DND-41 (cell line): Measurements from ENCODE around the gene ATF4.
A peak's percentile ranks its signal among the peaks of the same experiment; 100 is the strongest.

Experiments
- ATAC-seq: fragments of 200-7000 bp; cut with Tn5 transposase; 3 replicates; pipeline ENCODE4 v1.9.1; 2021; ENCODE audit warnings: low read depth; ENCODE audit not compliant: insufficient read depth
- DNase-seq: peaks from one replicate; pipeline ENCODE4 v3.0.0-alpha.2; 2020
- H2AFZ ChIP-seq: 2 replicates; pipeline ENCODE4 v1.6.0; 2012; ENCODE audit warnings: low read depth, low read length
- H3K27ac ChIP-seq: 2 replicates; pipeline ENCODE4 v1.5.1; 2012; ENCODE audit warnings: low read length, inconsistent platforms
- H3K27me3 ChIP-seq: fragments of 200-600 bp; sonication (generic); 2 replicates; pipeline ENCODE4 v1.6.0; 2012; ENCODE audit warnings: low read length, mild to moderate bottlenecking, inconsistent platforms; ENCODE audit not compliant: insufficient read depth, poor library complexity
- H3K36me3 ChIP-seq: 2 replicates; pipeline ENCODE4 v1.5.1; 2012; ENCODE audit warnings: low read length, inconsistent platforms; ENCODE audit not compliant: insufficient read depth
- H3K4me1 ChIP-seq: 2 replicates; pipeline ENCODE4 v1.5.1; 2012; ENCODE audit warnings: mild to moderate bottlenecking, low read length; ENCODE audit not compliant: insufficient read depth
- H3K4me2 ChIP-seq: 2 replicates; pipeline ENCODE4 v1.6.0; 2012; ENCODE audit warnings: mild to moderate bottlenecking, moderate library complexity, low read length, inconsistent platforms; ENCODE audit not compliant: insufficient read depth
- H3K4me3 ChIP-seq, 2 experiments: fragments of 200-600 bp in 1 of 2; shearing (Covaris generic) in 1 of 2; 2 replicates each; pipeline ENCODE4 v1.5.1; 2012 to 2016; ENCODE audit warnings: inconsistent platforms in 2 of 2, low read length in 2 of 2, mild to moderate bottlenecking in 2 of 2, low read depth in 1 of 2, moderate library complexity in 1 of 2
- H3K79me2 ChIP-seq: 2 replicates; pipeline ENCODE4 v1.6.0; 2012; ENCODE audit warnings: low read length, inconsistent platforms; ENCODE audit not compliant: insufficient read depth
- H3K9ac ChIP-seq: 2 replicates; pipeline ENCODE4 v1.6.0; 2012; ENCODE audit warnings: low read depth, mild to moderate bottlenecking, inconsistent platforms, low read length, moderate library complexity
- H3K9me3 ChIP-seq: 2 replicates; pipeline ENCODE4 v1.5.1; 2012; ENCODE audit warnings: low read length, moderate library complexity, mild to moderate bottlenecking, inconsistent platforms; ENCODE audit not compliant: insufficient read depth, severe bottlenecking
- H4K20me1 ChIP-seq: 2 replicates; pipeline ENCODE4 v1.6.0; 2012; ENCODE audit warnings: low read length; ENCODE audit not compliant: insufficient read depth
- EZH2 ChIP-seq: IDR thresholded peaks from 3 replicates; pipeline ENCODE4 v1.6.1; 2012; ENCODE audit warnings: borderline replicate concordance, low read depth, mild to moderate bottlenecking, moderate library complexity, low read length, inconsistent platforms; ENCODE audit not compliant: severe bottlenecking
- TF ChIP-seq, protein P1 (sequence below): IDR thresholded peaks from 2 replicates; pipeline ENCODE4 v1.5.1; 2012; ENCODE audit warnings: borderline replicate concordance, low read length, moderate library complexity, mild to moderate bottlenecking; ENCODE audit not compliant: poor library complexity, severe bottlenecking; ENCODE audit errors: extremely low read depth

ATF4 gene

DNA sequence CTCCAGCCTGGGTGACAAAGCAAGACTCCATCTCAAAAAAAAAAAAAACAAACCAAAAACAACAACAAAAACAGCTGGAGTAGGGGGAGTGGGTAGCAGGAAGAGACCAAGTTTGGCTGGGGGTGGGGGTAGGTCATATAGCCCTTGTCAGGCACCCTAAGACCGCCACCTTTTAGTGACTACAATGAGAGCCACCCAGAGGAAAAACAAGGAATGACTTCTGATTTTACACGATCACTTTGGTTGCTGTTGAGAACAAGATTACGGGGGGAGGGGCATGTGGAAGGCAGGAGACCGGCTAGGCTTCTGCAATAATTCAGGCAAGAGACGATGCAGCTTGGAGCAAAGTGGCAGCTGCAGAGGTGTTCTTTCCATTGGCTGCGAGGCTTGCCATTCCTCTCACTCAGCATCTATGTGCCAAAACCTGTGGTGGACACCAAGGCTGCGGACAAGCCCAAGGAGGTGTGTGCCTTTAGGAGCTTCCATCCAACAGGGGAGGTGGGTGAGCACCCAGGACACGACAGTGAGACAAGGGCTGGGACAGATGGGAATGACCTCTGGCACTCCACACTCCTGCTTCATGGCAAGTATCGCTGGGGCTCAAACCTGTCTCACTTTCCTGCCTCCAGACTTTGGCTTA lies 10.4 kb downstream of the ATF4 start:
- TF ChIP-seq, protein P1, sequence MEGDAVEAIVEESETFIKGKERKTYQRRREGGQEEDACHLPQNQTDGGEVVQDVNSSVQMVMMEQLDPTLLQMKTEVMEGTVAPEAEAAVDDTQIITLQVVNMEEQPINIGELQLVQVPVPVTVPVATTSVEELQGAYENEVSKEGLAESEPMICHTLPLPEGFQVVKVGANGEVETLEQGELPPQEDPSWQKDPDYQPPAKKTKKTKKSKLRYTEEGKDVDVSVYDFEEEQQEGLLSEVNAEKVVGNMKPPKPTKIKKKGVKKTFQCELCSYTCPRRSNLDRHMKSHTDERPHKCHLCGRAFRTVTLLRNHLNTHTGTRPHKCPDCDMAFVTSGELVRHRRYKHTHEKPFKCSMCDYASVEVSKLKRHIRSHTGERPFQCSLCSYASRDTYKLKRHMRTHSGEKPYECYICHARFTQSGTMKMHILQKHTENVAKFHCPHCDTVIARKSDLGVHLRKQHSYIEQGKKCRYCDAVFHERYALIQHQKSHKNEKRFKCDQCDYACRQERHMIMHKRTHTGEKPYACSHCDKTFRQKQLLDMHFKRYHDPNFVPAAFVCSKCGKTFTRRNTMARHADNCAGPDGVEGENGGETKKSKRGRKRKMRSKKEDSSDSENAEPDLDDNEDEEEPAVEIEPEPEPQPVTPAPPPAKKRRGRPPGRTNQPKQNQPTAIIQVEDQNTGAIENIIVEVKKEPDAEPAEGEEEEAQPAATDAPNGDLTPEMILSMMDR, result peak; percentile 46
- TF ChIP-seq EZH2, result no peak
- peak; percentile 43 for DNase-seq
- Histone ChIP-seq H3K36me3 (peaks cover 46% of the 10 kb centered on the region), H3K4me3 (peak overlapping the region in 1 of 2 experiments; percentile 90; a peak in 2 of 4 replicates), H3K9me3 (no peaks in the 10 kb centered on the region), H3K9ac (peak overlapping the region; percentile 90; the same call in 1 of the 2 replicates), H3K4me2 (peak overlapping the region; percentile 86), H2AFZ (no peak overlapping the region), H3K27me3 (no peaks in the 10 kb centered on the region), H3K4me1 (peaks cover 72% of the 10 kb centered on the region), H3K27ac (no peak overlapping the region), H3K79me2 (peaks cover 53% of the 10 kb centered on the region), H4K20me1 (peaks cover 40% of the 10 kb centered on the region)
- ATAC-seq, result no peak

DNA sequence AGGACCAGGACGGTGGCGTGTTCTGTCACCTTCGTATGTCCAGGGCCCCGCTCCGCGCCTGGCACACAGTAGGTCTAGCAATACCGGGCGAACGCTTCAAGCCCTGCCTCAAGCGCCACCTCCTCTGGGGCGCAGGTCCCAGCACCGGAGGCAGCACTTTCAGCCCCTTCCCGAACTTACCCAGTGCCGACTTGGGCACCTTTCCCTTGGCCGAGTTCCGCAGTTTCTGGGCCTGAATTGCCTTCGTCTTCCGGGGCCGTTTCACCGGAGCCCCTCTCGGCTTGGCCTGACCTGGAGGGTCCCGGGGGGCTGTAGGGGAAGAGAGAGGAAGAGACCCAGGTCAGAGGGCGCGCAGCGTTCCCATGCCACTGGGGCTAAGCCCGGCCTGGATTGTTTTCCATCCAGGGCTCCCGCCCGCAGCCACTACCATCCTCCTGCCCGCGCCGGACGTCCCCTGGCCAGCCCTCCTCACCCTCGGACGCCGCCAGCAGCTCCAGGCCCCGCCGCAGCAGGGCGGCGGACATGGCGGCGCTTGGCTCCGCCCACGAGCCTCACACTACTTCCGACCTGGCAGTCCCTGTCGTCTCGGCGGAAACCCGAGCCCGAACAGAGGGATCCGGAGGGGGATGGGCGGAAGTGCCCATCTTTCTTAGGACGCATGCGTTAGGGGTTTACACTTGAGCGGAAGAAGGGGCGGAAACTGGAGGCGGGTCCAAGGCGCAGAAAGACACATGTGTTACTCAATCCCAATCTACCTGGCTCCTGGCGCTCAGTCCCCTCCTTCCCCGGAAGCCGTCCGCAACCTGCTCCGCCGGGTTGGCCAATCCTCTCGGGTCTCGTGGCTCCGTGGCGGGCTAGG lies 12.1 kb downstream of the ATF4 start, which contains the start of gene RPS19BP1:
TSS of gene RPS19BP1 (minus strand) at position 534 of the 859 bp plus-strand sequence. CDS start at position 524, 10 bp downstream.
- H3K9ac ChIP-seq, result peak within 1 kb of the TSS; percentile 90
- H3K4me3 ChIP-seq, result peak within 1 kb of the TSS; percentile 62 to 90
- peak within 1 kb of the TSS; percentile 85 for H2AFZ ChIP-seq
- peak; percentile 82 for ATAC-seq
- peaks cover 72% of the 10 kb centered on the region for H3K4me1 ChIP-seq
- peaks cover 51% of the 10 kb centered on the region for H3K79me2 ChIP-seq
- H3K27me3 ChIP-seq, result no peaks in the 10 kb centered on the region
- peaks cover 42% of the 10 kb centered on the region for H3K36me3 ChIP-seq
- H3K27ac ChIP-seq, result peak within 1 kb of the TSS; percentile 86
- no peak for TF ChIP-seq EZH2
- TF ChIP-seq, protein P1, result no peak
- H4K20me1 ChIP-seq, result peaks cover 33% of the 10 kb centered on the region
- no peaks in the 10 kb centered on the region for H3K9me3 ChIP-seq
- H3K4me2 ChIP-seq, result peak within 1 kb of the TSS; percentile 86
- peak; percentile 100 for DNase-seq

DNA sequence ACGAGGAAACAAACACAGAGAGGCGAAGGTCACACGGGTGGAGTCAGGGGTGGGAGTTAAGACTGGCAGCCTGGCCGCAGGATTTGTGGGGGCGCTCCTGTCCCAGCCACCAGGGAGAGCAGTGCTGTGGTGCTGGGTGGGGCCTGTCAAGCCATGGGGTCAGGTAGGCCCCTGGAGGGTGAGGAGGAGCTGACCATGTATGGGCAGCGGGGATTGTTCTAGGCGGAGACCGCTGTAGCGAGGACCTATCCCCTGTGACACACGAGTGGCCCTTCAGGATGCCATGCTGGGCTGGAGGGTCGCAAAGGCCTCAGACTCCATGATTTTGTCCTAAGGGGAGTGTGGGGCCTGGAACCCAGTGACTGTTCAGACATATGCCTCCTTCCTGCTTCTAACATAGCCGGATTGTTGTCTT lies 13.7 kb downstream of the ATF4 start:
- H3K27me3 ChIP-seq, result no peaks in the 10 kb centered on the region
- ATAC-seq (no peak), DNase-seq (no peak)
- H3K79me2 ChIP-seq, result peaks cover 34% of the 10 kb centered on the region
- H2AFZ ChIP-seq, result peak overlapping the region; percentile 88
- H3K4me3 ChIP-seq, result 0 out of 4 replicates have a peak overlapping the region, but pooled peaks of 1 of the 2 experiments have one; percentile 42
- H3K9me3 ChIP-seq, result no peaks in the 10 kb centered on the region
- peaks cover 17% of the 10 kb centered on the region; the same call in 1 of the 2 replicates for H4K20me1 ChIP-seq
- peaks cover 26% of the 10 kb centered on the region for H3K36me3 ChIP-seq
- H3K9ac ChIP-seq, result peak overlapping the region; percentile 51
- peaks cover 57% of the 10 kb centered on the region for H3K4me1 ChIP-seq
- H3K4me2 ChIP-seq, result peak overlapping the region; percentile 66; the same call in 1 of the 2 replicates
- TF ChIP-seq, protein P1, result peak; percentile 11
- TF ChIP-seq EZH2, result no peak
- H3K27ac ChIP-seq, result peak overlapping the region; percentile 55; the same call in 1 of the 2 replicates
